Pancreas (tissue), 10 donors: Measurements from ENCODE around the gene REXO4. TPM values are rescaled to one million over a fixed set of nuclear protein-coding genes. Genes with fewer than 3 reads are reported as not detected.
A peak's percentile ranks its signal among the peaks of the same experiment; 100 is the strongest.

Source experiments
- ATAC-seq, 4 donors: fragments of 200-7000 bp; cut with Tn5 transposase; one replicate each; pipeline versions ENCODE4 v1.8.0 to v1.9.1; 2020; ENCODE audit warnings: mild to moderate bottlenecking in 4 of 4, moderate library complexity in 4 of 4
- DNase-seq, 6 donors: peaks; one replicate each; pipeline ENCODE4 v3.0.0-alpha.2; 2020
- FAIRE-seq: peaks from 2 replicates; lab custom pipeline; 2012; peaks lifted over from hg19 to GRCh38; lab: Jason Lieb, UNC
- H3K27ac ChIP-seq, 4 donors: fragments of 200-600 bp; sonication (generic); 1 replicate in 3 of 4; 2 replicates in 1 of 4; pipeline versions ENCODE4 v1.5.0 to v1.8.0; 2020
- H3K27me3 ChIP-seq, 4 donors: fragments of 200-600 bp; one replicate each; pipeline ENCODE4 v1.8.0; 2021
- H3K36me3 ChIP-seq, 3 donors: fragments of 200-600 bp; sonication (generic) in 1 of 3; one replicate each; pipeline versions ENCODE4 v1.5.0 to v1.8.0; 2020 to 2021
- H3K4me1 ChIP-seq, 3 donors: fragments of 200-600 bp; one replicate each; pipeline ENCODE4 v1.8.0; 2021
- H3K4me3 ChIP-seq, 4 donors: fragments of 200-600 bp; sonication (generic) in 2 of 4; one replicate each; pipeline versions ENCODE4 v1.5.0 to v1.8.0; 2020 to 2021
- H3K9me3 ChIP-seq, 4 donors: fragments of 200-600 bp; one replicate each; pipeline ENCODE4 v1.8.0; 2021
- CTCF ChIP-seq, 4 donors: fragments of 200-600 bp; sonication (generic) in 3 of 4; IDR thresholded peaks; one replicate each; pipeline versions ENCODE4 v1.5.0 to v1.8.0; 2021; ENCODE audit warnings: antibody characterized with exemption in 4 of 4
- WGBS, 2 donors: extraction: QIAGEN DNeasy Blood & Tissue Kit; methylation state at CpG; one replicate each; pipeline ENCODE4 v1.1.7; 2013; 5-methylcytosine and 5-hydroxymethylcytosine counted together
- intact Hi-C, 3 donors: fragments of 100-400 bp; cut with DNase I; formaldehyde crosslinking; loops; one replicate each; pipeline versions ENCODE4 v1.11.1 to v1.14.2; 2022
- polyA plus RNA-seq, 2 donors: library from polyadenylated mRNA; stranded (reverse); fragments of 200-250 nt; gene quantifications; one replicate each; pipeline ENCODE4 v1.2.3, GENCODE V29; 2013
- total RNA-seq, 6 donors: library from RNA; stranded (reverse); fragmentation: NEBNext Ultra II Directional in 4 of 6; extraction: Animal tissue kit (Norgen Biotek cat#: 25700) in 4 of 6; gene quantifications; one replicate each; pipeline versions ENCODE4 v1.2.1 to v1.2.4, GENCODE V29; 2021 to 2023
- donor health status: healthy with polysubstance abuse.
- donor health status: DM: no; HTN: no; CAD: no; lungs with moderate emphysema.
- donor health status: DM: no; HTN: no; CAD: no.
- donor health status: control.
- donor health status: control.
- donor health status: Bipolar disorder and iron deficiency.
- donor health status: DM: yes; HTN: yes; CAD: no.
- donor health status: DM: no; HTN: no; CAD: no.
- donor health status: DM: no; HTN: no; CAD: no.
- donor health status: DM: yes; HTN: yes; CAD: no.

The REXO4 gene
- total and polyA plus RNA-seq, 8 donors, result 10.0 to 16.3 (median 13.1) TPM

GRCh38 chr9:133401588-133401987 is 16.2 kb downstream of the REXO4 start:
- DNase-seq (peak in 1 of 6 donors; percentile 35), FAIRE-seq (no peak), ATAC-seq (no peak)
- Histone ChIP-seq H3K27ac (no peak overlapping the region), H3K4me3 (no peak overlapping the region), H3K36me3 (no peaks in the 10 kb centered on the region), H3K9me3 (no peaks in the 10 kb centered on the region), H3K4me1 (no peaks in the 10 kb centered on the region), H3K27me3 (no peaks in the 10 kb centered on the region)
- TF ChIP-seq CTCF (IDR thresholded peaks at IDR 0.05), result no peak
- intact Hi-C loops, result loop anchor here in 1 of 3 donors (5.0 kb wide), 1 partner anchor 86 kb away; no protein-coding TSS in a partner anchor
- 77 to 83% methylated on average over 6 of the region's 6 CpGs for WGBS, 2 donors

GRCh38 chr9:133400292-133400691 is 17.5 kb downstream of the REXO4 start:
- FAIRE-seq (no peak), DNase-seq (peak in 1 of 6 donors; percentile 63), ATAC-seq (no peak)
- TF ChIP-seq CTCF (IDR thresholded peaks at IDR 0.05), result no peak
- intact Hi-C loops, result loop anchor here in 1 of 3 donors (5.0 kb wide), 1 partner anchor 87 kb away; no protein-coding TSS in a partner anchor
- no peaks in the 10 kb centered on the region for H3K36me3 ChIP-seq
- no peaks in the 10 kb centered on the region for H3K4me1 ChIP-seq
- no peak overlapping the region for H3K27ac ChIP-seq
- H3K27me3 ChIP-seq, result no peaks in the 10 kb centered on the region
- H3K4me3 ChIP-seq, result no peak overlapping the region
- H3K9me3 ChIP-seq, result no peaks in the 10 kb centered on the region
- 72 to 87% methylated on average over 10 to 12 of the region's 12 CpGs for WGBS, 2 donors

GRCh38 chr9:133397895-133398294 is 19.9 kb downstream of the REXO4 start:
- H3K9me3 ChIP-seq, result no peaks in the 10 kb centered on the region
- intact Hi-C loops, result no loop called here
- 50 to 67% methylated on average over 9 of the region's 9 CpGs for WGBS, 2 donors
- no peaks in the 10 kb centered on the region for H3K36me3 ChIP-seq
- peak in 1 of 6 donors; percentile 31 for DNase-seq
- no peak overlapping the region for H3K27ac ChIP-seq
- no peak for TF ChIP-seq CTCF (IDR thresholded peaks at IDR 0.05)
- FAIRE-seq, result no peak
- no peak for ATAC-seq
- no peak overlapping the region for H3K4me3 ChIP-seq
- H3K4me1 ChIP-seq, result no peaks in the 10 kb centered on the region
- no peaks in the 10 kb centered on the region for H3K27me3 ChIP-seq

GRCh38 chr9:133397370-133397769 is 20.4 kb downstream of the REXO4 start:
- no peak overlapping the region for H3K27ac ChIP-seq
- H3K27me3 ChIP-seq, result no peaks in the 10 kb centered on the region
- H3K4me3 ChIP-seq, result no peak overlapping the region
- WGBS, 2 donors, result 55 to 76% methylated on average over 6 of the region's 6 CpGs
- H3K4me1 ChIP-seq, result no peaks in the 10 kb centered on the region
- H3K9me3 ChIP-seq, result no peaks in the 10 kb centered on the region
- no peak for TF ChIP-seq CTCF (IDR thresholded peaks at IDR 0.05)
- FAIRE-seq, result no peak
- peak in 1 of 6 donors; percentile 11 for DNase-seq
- ATAC-seq, result no peak
- intact Hi-C loops, result no loop called here
- no peaks in the 10 kb centered on the region for H3K36me3 ChIP-seq

GRCh38 chr9:133396952-133397351 is 20.9 kb downstream of the REXO4 start:
- Histone ChIP-seq H3K4me1 (no peaks in the 10 kb centered on the region), H3K36me3 (no peaks in the 10 kb centered on the region), H3K27ac (no peak overlapping the region), H3K27me3 (no peaks in the 10 kb centered on the region), H3K9me3 (no peaks in the 10 kb centered on the region), H3K4me3 (no peak overlapping the region)
- ATAC-seq (peak in 3 of 4 donors; percentile 43 to 51 (median 49)), DNase-seq (peak in 1 of 6 donors; percentile 40), FAIRE-seq (no peak)
- intact Hi-C loops, result no loop called here
- 18 to 23% methylated on average over 14 of the region's 14 CpGs for WGBS, 2 donors
- no peak for TF ChIP-seq CTCF (IDR thresholded peaks at IDR 0.05)
